Stromal cell of bone marrow (primary cell): Measurements from ENCODE around the gene HABP2.

Experiments
- DNase-seq: peaks from one replicate; pipeline ENCODE4 v3.0.0-alpha.2; 2012; ENCODE audit warnings: low read depth

Gene HABP2

GRCh38 chr10:113604572-113604971 lies 51.7 kb downstream of the HABP2 start:
- no peak for DNase-seq

- no peak for DNase-seq
Observed at GRCh38 chr10:113605268-113605978, 52.6 kb downstream of the HABP2 start.

GRCh38 chr10:113609704-113610108 lies 56.9 kb downstream of the HABP2 start:
- no peak for DNase-seq

- no peak for DNase-seq
Observed at GRCh38 chr10:113610631-113611601, 58.1 kb downstream of the HABP2 start.

- no peak for DNase-seq
Observed at GRCh38 chr10:113612154-113612553, 59.3 kb downstream of the HABP2 start.

GRCh38 chr10:113613427-113613826 lies 60.6 kb downstream of the HABP2 start:
- no peak for DNase-seq

- no peak for DNase-seq
Observed at GRCh38 chr10:113613977-113614690, 61.3 kb downstream of the HABP2 start.

GRCh38 chr10:113616244-113617074 lies 63.6 kb downstream of the HABP2 start:
- DNase-seq: no peak

- DNase-seq: no peak
Observed at GRCh38 chr10:113617086-113617485, 64.2 kb downstream of the HABP2 start.

- DNase-seq: no peak
Observed at GRCh38 chr10:113618338-113618737, 65.5 kb downstream of the HABP2 start.

- no peak for DNase-seq
Observed at GRCh38 chr10:113619401-113619800, 66.5 kb downstream of the HABP2 start.

GRCh38 chr10:113620511-113620910 lies 67.7 kb downstream of the HABP2 start:
- DNase-seq: no peak

- DNase-seq: no peak
Observed at GRCh38 chr10:113620936-113621335, 68.1 kb downstream of the HABP2 start.

- DNase-seq: no peak
Observed at GRCh38 chr10:113621799-113622198, 68.9 kb downstream of the HABP2 start.

GRCh38 chr10:113622831-113623230 lies 70.0 kb downstream of the HABP2 start:
- no peak for DNase-seq

- DNase-seq: no peak
Observed at GRCh38 chr10:113625461-113626186, 72.8 kb downstream of the HABP2 start.

- DNase-seq: peak; percentile 4
Observed at GRCh38 chr10:113626809-113627355, 74.0 kb downstream of the HABP2 start.

- DNase-seq: no peak
Observed at GRCh38 chr10:113627836-113628235, 75.0 kb downstream of the HABP2 start.

- DNase-seq: no peak
Observed at GRCh38 chr10:113628607-113629153, 75.8 kb downstream of the HABP2 start.

GRCh38 chr10:113630929-113631533 lies 78.2 kb downstream of the HABP2 start:
- DNase-seq: no peak
